Measurements from ENCODE around the gene HLCS.

Gene HLCS

DNA sequence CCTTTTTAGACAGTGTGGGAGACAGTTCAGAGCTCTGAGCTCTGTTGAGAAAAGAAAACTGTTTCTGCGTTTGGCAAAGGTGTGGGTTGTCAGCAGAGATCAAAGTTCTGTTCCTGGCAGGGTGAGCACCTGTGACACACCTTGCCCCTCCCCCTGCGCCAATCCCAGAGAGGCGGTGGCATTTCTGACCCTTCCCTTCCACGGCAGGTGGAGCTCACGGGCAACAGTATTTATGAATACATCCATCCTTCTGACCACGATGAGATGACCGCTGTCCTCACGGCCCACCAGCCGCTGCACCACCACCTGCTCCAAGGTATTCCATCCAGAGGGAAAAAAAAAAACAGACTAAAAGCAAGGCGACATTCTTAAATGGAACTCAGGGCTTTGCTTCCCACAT lies 246.9 kb downstream of the HLCS start:
- DNase-seq (ENCODE audit: low read depth) = no peak

DNA sequence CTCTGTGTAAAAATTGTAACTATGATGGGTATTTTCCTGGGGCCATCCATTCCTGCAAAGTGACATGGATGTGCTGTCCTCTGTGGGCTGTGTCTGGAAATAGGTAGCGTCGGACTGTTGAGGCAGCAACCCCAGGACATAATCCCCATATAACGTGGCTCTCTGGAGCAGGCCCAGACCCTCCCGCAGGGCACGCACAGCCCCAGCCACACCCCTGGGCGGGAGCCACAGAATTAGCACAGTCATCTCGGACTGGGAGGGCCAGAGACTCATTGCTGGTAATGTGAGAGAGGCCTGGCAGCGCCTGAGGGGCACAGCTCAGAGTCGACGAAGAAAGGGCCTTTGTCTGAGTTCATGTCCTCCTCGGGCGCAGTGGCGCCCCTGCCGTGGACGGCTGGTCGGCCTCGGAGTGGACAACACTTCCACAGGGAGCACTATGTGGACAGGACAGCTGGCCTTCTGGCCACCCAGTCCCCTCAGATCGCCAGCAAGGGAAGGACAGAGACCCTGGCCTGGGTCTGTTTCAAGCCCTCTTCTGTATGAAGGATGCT lies 247.4 kb downstream of the HLCS start:
- no peak for DNase-seq (ENCODE audit: low read depth)

DNA sequence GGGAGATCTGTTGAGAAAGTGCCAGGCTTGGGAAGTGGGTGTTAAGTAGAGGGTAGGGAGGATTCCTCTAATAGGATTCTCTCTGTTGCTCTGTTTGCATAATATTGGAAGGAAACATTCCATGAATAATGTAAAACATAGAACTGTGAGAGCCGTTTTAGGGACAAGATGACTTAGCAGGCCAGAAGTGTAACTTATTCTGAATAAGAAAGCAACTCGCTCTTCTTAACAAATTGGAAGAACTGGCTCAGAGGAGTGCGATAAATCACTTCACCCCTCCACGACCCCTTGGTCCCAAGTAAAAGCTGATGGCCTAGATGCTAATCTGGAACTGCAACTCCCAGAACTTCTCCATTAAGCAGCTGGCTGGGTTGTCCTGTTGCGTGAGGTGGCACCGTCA lies 248.5 kb downstream of the HLCS start:
- no peak for DNase-seq (ENCODE audit: low read depth)

DNA sequence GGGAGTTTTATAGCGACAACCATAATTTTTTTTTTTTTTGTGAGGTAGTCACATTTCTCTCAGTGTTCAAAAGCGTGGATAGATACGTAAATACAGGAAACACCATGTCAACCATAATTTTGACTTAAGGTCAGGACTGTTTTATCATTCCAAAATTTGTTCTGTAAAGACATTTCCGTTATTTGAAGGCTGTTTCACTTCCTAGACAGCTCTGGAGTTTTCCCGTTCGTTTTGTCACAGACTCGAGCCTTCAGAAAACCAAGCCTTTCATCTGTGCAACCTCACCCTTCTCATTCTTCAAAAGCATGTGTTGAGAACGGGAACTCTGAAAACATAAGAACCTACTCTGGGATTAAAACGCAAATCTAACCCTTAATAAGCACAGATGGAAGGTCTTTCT lies 249.6 kb downstream of the HLCS start:
- no peak for DNase-seq (ENCODE audit: low read depth)

DNA sequence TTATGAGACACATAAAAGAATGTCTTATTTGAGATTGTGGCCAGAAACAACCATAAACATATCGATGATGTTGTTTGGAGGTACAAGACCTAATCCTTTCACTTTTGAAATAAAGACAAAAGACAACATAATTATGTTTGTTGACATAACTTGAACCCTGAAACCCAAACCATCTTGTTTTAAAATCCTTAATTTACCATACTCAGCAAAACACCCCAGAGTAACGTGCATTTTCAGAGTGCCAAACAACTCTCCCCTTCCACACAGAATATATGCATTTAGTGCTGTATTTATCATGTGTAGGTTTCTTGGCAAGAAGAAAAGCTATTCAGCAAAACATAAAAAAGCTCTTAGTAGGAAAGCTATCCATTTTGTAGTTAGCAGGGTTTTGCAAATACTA lies 250.1 kb downstream of the HLCS start:
- DNase-seq (ENCODE audit: low read depth) = no peak

DNA sequence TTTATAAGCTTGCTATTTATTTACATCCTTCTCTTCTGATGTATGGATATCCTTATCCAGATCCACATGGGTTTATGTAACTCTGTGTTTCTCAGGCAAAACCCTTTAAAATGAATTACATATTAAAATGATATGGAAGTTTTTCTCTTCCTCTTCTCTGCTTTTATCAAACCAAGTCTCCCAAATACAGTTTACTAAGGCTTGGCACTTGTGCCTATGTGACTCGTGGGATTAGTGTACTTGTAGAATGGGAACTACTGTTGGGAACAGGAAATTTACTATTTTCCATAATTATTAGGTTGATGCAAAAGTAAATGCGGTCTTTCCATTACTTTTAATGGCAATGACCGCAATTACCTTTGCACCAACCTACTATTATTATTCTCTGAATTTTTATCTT lies 252.7 kb downstream of the HLCS start:
- DNase-seq (ENCODE audit: low read depth) = no peak

DNA sequence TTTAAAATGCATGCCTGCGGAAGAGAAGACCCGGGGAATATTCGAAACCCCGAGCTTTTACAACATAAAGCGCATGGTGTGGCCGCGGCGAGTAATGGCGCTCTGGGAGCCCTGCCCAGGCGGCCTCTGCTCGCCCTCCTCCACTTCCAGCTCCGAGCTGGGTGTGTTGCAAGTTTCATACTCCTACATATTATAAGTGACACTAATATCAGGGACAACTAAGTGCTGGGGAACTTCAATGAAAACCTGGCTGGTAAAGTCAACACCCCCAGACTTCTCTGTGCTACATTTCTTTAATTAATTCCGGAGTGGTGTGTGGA lies 255.8 kb downstream of the HLCS start:
- DNase-seq (ENCODE audit: low read depth) = no peak

DNA sequence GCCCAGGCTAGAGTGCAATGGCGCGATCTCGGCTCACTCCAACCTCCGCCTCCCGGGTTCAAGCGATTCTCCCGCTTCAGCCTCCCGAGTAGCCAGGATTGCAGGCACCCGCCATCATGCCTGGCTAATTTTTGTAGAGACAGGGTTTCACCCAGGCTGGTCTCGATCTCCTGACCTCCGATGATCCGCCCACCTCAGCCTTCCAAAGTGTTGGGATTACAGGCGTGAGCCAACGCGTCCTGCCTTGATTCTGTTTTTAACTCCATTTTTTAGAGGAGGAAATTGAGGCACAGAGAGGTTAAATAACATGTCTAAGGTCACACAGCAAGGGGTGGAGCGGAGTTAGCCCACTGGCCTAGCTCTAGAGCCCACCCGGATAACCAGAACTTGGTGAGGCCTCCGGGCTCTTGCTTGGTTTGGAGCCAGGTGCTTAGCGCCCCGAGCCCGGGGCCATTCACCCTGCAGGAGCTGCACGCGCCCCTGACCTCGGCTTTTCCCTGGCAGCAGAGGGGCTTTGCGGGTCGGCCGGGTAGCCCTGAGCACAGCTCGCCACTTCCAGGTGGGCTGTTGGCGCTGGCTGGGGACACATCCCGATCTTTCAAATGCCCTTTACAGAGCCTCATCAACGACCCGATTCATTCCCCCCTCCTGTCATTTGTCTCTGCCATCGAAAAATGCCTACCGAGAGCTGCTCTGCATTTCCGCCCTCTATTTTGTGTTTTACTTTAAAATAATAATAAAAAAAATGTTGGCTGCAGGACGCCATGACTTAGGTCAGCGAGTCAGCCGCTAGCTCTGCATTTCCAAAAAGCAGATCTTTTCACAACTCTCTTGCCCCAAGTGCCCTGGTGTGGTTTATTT lies 256.4 kb downstream of the HLCS start:
- no peak for DNase-seq (ENCODE audit: low read depth)

DNA sequence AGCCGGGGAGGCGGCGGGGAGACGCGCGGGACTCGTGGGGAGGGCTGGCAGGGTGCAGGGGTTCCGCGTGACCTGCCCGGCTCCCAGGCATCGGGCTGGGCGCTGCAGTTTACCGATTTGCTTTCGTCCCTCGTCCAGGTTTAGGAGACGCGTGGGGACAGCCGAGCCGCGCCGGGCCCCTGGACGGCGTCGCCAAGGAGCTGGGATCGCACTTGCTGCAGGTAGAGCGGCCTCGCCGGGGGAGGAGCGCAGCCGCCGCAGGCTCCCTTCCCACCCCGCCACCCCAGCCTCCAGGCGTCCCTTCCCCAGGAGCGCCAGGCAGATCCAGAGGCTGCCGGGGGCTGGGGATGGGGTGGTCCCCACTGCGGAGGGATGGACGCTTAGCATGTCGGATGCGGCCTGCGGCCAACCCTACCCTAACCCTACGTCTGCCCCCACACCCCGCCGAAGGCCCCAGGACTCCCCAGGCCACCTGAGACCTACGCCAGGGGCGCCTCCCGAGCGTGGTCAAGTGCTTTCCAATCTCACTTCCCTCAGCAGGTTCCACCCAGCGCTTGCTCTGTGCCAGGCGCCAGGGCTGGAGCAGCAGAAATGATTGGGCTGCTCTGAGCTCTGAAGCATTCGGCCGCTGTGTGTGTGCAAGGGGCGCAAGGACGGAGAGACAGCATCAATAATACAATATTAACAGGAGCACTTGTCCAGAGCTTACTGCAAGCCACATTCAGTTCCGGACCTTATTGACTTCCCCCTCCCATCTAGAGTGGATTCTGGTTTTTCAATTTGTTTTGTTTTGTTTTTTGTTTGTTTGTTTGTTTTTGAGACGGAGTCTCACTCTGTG lies 257.2 kb downstream of the HLCS start:
- DNase-seq (ENCODE audit: low read depth) = no peak

DNA sequence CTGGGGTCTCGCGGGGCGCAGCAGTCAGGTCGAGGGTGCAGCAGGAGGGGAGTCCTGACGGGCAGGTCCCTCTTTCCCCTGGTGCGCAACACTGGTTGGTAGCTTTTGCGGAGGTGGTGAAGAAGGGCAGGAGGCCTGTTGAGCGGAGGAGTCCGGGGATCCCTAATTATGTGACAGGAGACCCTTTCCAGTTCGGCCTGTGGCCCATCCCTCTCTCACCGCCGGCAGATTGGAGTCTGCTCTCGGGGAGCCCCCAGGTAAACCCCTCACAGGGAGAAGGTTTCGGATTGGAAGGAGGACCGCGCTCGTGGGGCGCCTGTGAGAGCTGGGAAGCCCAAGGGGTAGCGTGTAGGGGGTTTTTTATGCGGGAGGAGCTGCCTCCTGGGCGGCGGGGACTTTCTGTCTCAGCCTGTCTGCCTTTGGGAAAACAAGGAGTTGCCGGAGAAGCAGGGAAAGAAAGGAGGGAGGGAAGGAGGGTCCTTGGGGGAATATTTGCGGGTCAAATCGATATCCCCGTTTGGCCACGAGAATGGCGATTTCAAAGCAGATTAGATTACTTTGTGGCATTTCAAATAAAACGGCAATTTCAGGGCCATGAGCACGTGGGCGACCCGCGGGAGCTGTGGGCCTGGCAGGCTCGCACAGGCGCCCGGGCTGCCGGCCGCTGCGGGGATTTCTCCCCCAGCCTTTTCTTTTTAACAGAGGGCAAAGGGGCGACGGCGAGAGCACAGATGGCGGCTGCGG lies 258.0 kb downstream of the HLCS start:
- no peak for DNase-seq (ENCODE audit: low read depth)

DNA sequence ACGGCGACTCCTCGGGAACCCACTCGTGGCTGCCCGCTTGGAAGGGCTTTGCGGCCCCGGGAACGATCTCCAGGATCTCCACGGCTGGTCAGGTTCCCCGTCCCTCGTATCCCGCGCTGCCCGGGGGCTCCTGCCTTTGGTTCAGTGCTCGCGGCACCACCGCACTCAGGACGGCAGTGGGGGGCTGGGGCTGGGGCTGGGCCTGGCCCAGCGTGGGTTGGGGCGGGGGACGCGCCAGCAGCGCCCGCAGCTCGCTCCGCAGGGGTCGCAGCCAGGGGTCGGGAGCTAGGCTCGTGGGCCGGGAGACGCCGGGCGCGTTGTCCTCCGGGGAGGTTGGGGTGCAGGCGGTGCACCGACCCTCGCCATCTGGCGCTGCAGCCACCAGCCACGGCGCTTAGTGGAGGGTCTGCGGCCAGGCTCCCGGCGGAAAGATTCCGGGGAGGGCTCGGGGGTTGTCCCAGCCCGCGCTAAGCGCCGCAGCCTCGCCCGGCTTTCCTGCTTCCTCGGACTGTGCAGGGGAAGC lies 258.6 kb downstream of the HLCS start:
- no peak for DNase-seq (ENCODE audit: low read depth)

DNA sequence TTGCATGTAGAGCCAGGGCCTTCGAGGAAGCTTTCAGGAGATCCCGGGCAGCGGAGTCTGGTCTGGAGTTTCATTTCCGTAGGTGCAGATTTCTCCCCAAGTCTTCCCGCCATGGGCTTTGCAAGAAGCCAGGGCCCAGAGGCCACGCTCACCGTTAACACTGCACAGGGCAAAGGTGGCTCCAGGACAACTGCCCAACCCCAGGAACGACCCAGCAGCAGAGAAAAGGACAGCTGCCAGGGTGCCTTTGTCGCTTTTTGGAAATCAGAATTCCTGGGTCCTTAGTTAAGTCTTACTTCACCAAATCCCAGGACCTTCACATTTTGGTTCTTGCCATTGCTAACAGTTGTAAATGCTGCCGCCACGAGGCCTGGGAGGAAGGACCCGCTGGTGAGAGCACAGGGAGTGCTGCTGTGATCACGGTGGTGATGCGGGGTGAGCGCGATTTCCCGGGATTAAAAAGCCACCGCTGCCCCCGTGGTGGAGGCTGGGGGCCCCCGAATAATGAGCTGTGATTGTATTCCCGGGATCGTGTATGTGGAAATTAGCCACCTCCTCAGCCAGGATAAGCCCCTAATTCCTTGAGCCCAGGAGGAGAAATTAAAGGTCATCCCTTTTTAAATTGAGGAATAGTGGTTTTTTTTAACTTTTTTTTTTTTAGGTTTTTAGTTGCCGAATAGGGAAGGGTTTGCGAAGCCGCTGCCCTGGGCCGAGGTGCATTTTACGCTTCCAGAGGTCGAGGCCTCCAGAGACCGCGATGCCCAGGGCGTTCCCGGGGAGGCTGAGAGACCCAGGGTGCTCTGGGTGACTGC lies 259.3 kb downstream of the HLCS start:
- DNase-seq (ENCODE audit: low read depth) = no peak

DNA sequence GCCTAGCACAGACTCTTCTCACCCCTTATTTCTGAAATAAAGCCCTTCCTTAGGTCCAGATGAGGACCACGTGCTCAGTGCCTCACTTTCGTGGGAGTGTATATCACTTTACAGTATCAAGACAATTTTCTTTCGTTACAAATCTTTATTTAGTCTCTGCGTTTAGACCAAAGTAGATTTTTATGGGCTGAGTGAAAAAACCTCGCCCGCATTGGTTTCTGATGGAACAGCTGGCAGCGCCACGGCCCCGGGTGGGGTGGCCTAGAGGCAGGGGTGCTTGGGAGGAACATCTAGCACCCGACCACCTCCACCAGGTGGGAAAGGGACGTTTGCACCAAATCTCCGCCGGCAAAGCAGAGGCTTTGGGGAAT lies 260.0 kb downstream of the HLCS start:
- DNase-seq (ENCODE audit: low read depth) = no peak

DNA sequence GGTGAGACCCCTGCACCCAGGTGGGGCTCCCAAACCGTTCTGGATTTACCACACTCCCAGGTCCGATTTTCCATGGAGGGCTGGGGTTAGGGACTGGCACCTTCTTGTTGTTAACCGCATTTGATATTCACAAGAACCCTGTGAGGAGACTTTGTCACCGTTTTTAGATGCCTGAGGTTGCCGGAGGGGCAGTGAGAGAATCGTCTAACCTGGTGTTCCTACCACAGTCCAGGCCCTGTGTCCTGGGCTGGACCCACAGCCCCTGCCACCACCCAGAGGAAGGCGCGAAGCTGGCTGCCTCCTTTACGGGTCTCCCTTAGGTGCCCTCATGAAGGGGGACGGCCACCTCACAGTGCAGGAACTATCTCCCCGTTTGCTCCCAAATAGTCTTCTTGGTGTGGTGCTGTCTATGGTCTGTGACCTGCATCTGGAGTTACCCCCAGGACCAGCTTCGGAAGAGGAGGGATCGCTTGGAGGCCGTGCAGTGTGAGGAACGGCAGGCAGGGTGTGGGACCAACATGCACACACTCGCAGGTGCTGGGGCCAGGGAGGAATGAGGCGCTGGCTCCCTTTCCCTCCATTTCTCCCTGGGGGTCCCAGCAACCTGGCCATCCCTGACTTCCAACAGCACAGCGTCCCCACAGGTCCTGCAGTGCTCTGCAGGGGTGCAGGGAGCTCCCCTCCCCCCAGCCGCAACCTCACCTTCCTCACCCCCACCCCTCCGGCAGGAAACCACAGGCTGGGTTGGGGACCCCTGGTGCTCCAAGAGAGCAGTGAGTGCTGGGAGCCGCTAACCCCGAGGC lies 260.6 kb downstream of the HLCS start:
- DNase-seq (ENCODE audit: low read depth) = no peak

DNA sequence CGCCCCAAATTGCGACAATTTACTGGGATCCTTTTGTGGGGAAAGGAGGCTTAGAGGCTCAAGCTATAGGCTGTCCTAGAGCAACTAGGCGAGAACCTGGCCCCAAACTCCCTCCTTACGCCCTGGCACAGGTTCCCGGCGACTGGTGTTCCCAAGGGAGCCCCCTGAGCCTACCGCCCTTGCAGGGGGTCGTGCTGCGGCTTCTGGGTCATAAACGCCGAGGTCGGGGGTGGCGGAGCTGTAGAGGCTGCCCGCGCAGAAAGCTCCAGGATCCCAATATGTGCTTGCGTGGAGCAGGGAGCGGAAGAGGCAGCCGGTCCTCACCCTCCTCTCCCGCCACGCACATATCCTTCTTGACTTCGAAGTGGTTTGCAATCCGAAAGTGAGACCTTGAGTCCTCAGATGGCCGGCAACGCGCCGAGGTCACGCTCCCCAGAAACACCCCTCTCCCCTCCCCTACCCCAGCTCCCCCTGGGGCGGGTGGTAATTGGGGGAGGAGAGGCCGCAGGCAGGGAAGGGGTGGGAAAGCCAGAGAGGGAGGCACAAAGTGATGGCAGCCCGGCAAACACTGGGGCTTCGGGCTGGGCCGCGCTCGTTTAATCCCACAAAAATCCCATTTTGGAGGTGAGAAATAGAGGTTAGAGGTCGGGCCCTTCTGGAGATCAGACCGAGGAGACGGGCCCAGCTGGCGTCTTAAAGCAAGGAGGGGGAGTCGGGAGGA lies 261.4 kb downstream of the HLCS start:
- DNase-seq (ENCODE audit: low read depth) = no peak

DNA sequence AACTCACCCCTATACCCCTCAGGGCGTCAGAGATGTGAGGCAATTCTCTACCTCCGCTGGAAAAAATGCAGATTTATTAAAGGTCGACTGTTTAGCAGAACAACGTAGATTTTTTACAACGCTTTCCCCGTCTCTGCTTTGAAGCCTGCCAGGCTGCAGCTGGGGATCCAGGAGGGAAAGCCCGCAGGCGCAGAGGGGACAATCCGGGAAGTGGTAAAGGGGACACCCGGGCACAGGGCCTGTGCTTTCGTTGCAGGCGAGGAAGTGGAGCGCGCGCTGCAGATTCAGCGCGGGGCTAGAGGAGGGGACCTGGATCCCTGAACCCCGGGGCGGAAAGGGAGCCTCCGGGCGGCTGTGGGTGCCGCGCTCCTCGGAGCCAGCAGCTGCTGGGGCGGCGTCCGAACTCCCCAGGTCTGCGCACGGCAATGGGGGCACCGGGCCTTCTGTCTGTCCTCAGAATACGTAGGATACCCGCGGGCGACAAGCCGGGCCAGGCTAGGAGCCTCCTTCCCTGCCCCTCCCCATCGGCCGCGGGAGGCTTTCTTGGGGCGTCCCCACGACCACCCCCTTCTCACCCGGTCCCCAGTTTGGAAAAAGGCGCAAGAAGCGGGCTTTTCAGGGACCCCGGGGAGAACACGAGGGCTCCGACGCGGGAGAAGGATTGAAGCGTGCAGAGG lies 262.1 kb downstream of the HLCS start:
- DNase-seq (ENCODE audit: low read depth) = no peak

DNA sequence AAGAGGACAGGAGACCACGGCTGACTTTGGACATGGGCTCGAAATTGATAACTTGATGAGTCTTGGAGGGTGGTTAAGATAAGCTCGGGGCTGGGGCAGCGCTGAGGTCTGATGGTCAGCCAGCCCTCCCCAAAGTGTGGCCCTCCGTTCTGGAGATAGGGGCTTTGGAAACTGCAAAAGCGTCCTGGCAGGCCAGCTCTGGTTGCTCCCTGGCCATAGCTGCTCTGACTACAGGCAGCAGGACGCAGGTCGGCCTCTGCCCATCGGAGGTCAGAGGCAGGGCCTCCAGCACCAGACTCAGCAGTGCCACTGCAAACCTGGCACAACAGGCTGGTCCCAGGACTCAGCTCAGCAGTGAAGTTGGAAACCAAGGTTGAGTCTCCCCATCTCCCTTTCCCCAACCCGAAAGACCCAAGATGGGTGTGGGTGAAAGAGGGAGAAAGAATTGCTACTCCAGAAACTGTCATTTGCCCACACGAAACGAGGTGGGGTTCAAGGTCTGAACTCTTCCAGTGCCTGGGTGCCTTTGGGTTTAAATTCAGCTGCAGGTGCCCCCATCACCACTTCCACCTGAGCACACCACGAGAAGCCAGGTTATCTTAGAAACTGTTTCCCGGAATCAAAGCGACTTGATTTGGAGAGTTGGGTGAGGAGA lies 262.7 kb downstream of the HLCS start:
- DNase-seq (ENCODE audit: low read depth) = no peak

DNA sequence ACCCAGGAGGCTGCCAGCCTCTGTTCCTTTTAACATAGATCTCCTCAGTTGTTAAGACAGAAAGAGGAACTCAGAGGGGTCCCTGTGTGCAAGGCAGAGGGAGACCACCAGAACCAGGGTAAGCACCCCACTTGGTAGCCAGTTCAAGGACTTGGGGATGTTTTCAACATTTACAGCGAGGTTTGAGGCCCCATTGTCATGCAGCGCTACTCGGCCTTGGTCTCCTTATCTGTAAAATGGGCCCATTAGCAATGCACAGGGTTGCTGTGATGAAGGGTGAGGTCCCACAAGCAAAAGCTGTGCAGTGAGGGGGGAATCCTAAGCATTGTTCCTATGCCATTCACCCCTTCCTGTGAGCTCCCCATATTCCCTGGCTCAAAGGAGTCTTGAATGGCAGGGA lies 263.3 kb downstream of the HLCS start:
- DNase-seq (ENCODE audit: low read depth) = no peak

DNA sequence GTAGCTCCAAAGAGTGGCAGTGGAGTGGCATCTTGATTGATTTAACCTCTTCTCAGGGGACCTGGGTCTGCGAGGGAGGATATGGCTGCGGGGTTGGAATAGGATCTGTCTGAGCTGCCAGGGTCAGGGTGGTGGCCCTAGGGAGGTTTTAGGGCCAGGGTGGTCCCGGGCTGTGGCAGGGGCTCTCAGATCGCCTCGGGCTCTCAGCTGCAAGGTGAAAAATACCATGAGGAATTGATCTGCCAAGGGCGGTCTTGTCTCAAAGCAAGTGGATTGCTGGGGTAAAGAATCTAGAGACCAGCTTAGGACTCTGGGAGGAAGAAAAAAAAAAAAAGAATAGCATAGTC lies 263.9 kb downstream of the HLCS start:
- DNase-seq (ENCODE audit: low read depth) = no peak

Measured in activated T-cell treated with anti-CD3 and anti-CD28 coated beads for 48 hours (primary cell).